Measurements from ENCODE around the gene C1QTNF9. TPM values are rescaled to one million over a fixed set of nuclear protein-coding genes. Genes with fewer than 3 reads are reported as not detected.

Gene C1QTNF9
- total and polyA plus RNA-seq, 2 donors (not counting 1 experiment from before 2014, with no cell fraction given): not detected

DNA sequence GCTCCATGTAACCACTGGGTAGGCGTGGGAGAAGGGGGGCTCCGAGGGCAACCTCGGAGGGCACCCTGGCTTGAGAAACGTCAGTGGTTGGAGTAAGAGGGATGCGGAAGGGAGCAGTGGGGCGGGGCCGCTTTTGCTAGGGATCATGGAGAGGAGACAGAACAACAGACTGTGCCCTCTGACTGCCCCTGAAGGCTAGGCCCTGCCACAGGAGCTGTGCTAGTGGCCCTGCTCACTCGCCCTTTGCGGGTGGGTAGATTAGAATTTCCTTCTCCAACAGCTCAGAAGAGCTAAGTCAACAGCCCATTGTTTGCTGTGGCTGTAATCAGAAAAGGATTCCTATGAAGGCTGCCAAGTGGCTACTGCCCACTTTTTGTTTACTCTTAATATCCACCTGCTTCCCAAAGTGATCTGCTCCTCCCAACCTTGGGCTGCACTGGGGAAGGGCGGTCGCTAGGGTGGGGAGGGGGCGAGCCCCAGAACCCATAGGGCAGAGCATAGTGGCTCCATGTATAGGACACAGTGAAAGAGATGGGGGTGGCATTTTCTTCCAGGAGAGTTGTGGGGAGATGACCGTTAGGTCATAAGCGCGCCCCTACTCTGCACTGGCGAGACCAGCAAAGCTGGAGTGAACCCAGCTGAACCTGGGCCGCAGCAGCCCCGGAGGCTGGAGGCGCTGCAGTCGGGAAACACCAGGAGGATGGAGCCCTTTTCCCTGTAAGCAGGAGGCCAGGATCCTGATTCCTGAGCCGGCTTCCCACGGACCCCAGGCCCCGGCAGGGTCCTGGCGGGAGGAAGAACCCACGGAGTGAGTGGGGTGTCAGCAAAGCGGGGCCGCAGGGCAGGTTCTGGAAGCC is 1.9 kb upstream of the C1QTNF9 start:
- Histone ChIP-seq H3K4me2 (replicated peaks; ENCODE audit: low read depth, low read length, poor library complexity, severe bottlenecking) (no peak overlapping the region), H3K4me1 (ENCODE audit: control insufficient read depth in 2 of 2, insufficient read depth in 2 of 2, low read length in 2 of 2) (no peaks in the 10 kb centered on the region), H3K9ac (ENCODE audit: low read length) (no peak overlapping the region), H2AFZ (ENCODE audit: insufficient read depth, low read depth, low read length, poor library complexity, severe bottlenecking) (no peak overlapping the region), H3K4me3 (ENCODE audit: control extremely low read depth in 1 of 5, extremely low read depth in 1 of 5, insufficient read depth in 1 of 5, low read depth in 2 of 5, low read length in 4 of 5) (no peak overlapping the region), H3K27ac (ENCODE audit: low read length in 2 of 2) (no peak overlapping the region), H3K9me3 (ENCODE audit: control extremely low read depth in 1 of 3, control insufficient read depth in 2 of 3, insufficient read depth in 1 of 3, low read length in 2 of 3) (no peaks in the 10 kb centered on the region), H4K20me1 (ENCODE audit: control insufficient read depth, insufficient read depth, low read length, poor library complexity, severe bottlenecking) (no peaks in the 10 kb centered on the region), H3K79me2 (ENCODE audit: control insufficient read depth, insufficient read depth, low read length) (no peaks in the 10 kb centered on the region), H3K36me3 (replicated peaks in 1 of 2; ENCODE audit: control extremely low read depth in 1 of 2, control insufficient read depth in 1 of 2, extremely low read depth in 1 of 2, insufficient read depth in 2 of 2, low read length in 1 of 2) (peaks cover 0 to 7% of the 10 kb centered on the region in 2 experiments), H3K27me3 (replicated peaks in 1 of 4; ENCODE audit: control extremely low read depth in 1 of 4, control insufficient read depth in 3 of 4, insufficient read depth in 4 of 4, low read length in 3 of 4) (no peaks in the 10 kb centered on the region)
- no peak for TF ChIP-seq EZH2 (IDR thresholded peaks at IDR 0.05; ENCODE audit: borderline replicate concordance, insufficient read depth, low read depth, low read length, poor library complexity, severe bottlenecking)
- TF ChIP-seq, protein P1, sequence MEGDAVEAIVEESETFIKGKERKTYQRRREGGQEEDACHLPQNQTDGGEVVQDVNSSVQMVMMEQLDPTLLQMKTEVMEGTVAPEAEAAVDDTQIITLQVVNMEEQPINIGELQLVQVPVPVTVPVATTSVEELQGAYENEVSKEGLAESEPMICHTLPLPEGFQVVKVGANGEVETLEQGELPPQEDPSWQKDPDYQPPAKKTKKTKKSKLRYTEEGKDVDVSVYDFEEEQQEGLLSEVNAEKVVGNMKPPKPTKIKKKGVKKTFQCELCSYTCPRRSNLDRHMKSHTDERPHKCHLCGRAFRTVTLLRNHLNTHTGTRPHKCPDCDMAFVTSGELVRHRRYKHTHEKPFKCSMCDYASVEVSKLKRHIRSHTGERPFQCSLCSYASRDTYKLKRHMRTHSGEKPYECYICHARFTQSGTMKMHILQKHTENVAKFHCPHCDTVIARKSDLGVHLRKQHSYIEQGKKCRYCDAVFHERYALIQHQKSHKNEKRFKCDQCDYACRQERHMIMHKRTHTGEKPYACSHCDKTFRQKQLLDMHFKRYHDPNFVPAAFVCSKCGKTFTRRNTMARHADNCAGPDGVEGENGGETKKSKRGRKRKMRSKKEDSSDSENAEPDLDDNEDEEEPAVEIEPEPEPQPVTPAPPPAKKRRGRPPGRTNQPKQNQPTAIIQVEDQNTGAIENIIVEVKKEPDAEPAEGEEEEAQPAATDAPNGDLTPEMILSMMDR (IDR thresholded peaks at IDR 0.05): no peak
- Mint-ChIP-seq H3K4me3 (no peak overlapping the region), H3K27ac (no peak overlapping the region), H3K4me1 (no peaks in the 10 kb centered on the region), H3K9me3 (ENCODE audit: insufficient read depth) (no peaks in the 10 kb centered on the region), H3K27me3 (no peaks in the 10 kb centered on the region)
- no peak for ATAC-seq (ENCODE audit: low read depth)
- ChIA-PET CTCF (no interaction called here), POLR2A (no interaction called here)
- intact Hi-C loops (cut with micrococcal nuclease): no loop called here
- WGBS (ENCODE audit: insufficient coverage): 93% methylated on average over 25 of the region's 27 CpGs
- DNase-seq: no peak

GRCh38 chr13:24308068-24308445 is 1.3 kb upstream of the C1QTNF9 start:
- ChIA-PET CTCF (no interaction called here), POLR2A (no interaction called here)
- H4K20me1 ChIP-seq (ENCODE audit: control insufficient read depth, insufficient read depth, low read length, poor library complexity, severe bottlenecking): no peaks in the 10 kb centered on the region

More at GRCh38 chr13:24308068-24308445, 1.3 kb upstream of the C1QTNF9 start:
- ATAC-seq (ENCODE audit: low read depth) (no peak), DNase-seq (no peak)
- Histone ChIP-seq H3K36me3 (replicated peaks in 1 of 2; ENCODE audit: control extremely low read depth in 1 of 2, control insufficient read depth in 1 of 2, extremely low read depth in 1 of 2, insufficient read depth in 2 of 2, low read length in 1 of 2) (peaks cover 0 to 4% of the 10 kb centered on the region in 2 experiments), H3K4me1 (ENCODE audit: control insufficient read depth in 2 of 2, insufficient read depth in 2 of 2, low read length in 2 of 2) (no peaks in the 10 kb centered on the region), H3K4me2 (replicated peaks; ENCODE audit: low read depth, low read length, poor library complexity, severe bottlenecking) (no peak overlapping the region), H3K4me3 (ENCODE audit: control extremely low read depth in 1 of 5, extremely low read depth in 1 of 5, insufficient read depth in 1 of 5, low read depth in 2 of 5, low read length in 4 of 5) (no peak overlapping the region), H3K9ac (ENCODE audit: low read length) (no peak overlapping the region), H3K79me2 (ENCODE audit: control insufficient read depth, insufficient read depth, low read length) (no peaks in the 10 kb centered on the region), H3K27me3 (replicated peaks in 1 of 4; ENCODE audit: control extremely low read depth in 1 of 4, control insufficient read depth in 3 of 4, insufficient read depth in 4 of 4, low read length in 3 of 4) (no peaks in the 10 kb centered on the region), H3K9me3 (ENCODE audit: control extremely low read depth in 1 of 3, control insufficient read depth in 2 of 3, insufficient read depth in 1 of 3, low read length in 2 of 3) (no peaks in the 10 kb centered on the region), H2AFZ (ENCODE audit: insufficient read depth, low read depth, low read length, poor library complexity, severe bottlenecking) (no peak overlapping the region), H3K27ac (ENCODE audit: low read length in 2 of 2) (no peak overlapping the region)
- Mint-ChIP-seq H3K4me1 (no peaks in the 10 kb centered on the region), H3K27ac (no peak overlapping the region), H3K9me3 (ENCODE audit: insufficient read depth) (no peaks in the 10 kb centered on the region), H3K27me3 (no peaks in the 10 kb centered on the region), H3K4me3 (no peak overlapping the region)
- TF ChIP-seq, protein P1 (IDR thresholded peaks at IDR 0.05): no peak
- no peak for TF ChIP-seq EZH2 (IDR thresholded peaks at IDR 0.05; ENCODE audit: borderline replicate concordance, insufficient read depth, low read depth, low read length, poor library complexity, severe bottlenecking)
- intact Hi-C loops (cut with micrococcal nuclease): no loop called here
- WGBS (ENCODE audit: insufficient coverage): 89% methylated on average over 33 of the region's 33 CpGs
